T-helper 1 cell (primary cell): ENCODE results near the gene FXYD5.

Source experiments
- DNase-seq, 5 donors: peaks; one replicate each; pipeline ENCODE4 v3.0.0-alpha.2; 2012 to 2020

Gene FXYD5

DNA sequence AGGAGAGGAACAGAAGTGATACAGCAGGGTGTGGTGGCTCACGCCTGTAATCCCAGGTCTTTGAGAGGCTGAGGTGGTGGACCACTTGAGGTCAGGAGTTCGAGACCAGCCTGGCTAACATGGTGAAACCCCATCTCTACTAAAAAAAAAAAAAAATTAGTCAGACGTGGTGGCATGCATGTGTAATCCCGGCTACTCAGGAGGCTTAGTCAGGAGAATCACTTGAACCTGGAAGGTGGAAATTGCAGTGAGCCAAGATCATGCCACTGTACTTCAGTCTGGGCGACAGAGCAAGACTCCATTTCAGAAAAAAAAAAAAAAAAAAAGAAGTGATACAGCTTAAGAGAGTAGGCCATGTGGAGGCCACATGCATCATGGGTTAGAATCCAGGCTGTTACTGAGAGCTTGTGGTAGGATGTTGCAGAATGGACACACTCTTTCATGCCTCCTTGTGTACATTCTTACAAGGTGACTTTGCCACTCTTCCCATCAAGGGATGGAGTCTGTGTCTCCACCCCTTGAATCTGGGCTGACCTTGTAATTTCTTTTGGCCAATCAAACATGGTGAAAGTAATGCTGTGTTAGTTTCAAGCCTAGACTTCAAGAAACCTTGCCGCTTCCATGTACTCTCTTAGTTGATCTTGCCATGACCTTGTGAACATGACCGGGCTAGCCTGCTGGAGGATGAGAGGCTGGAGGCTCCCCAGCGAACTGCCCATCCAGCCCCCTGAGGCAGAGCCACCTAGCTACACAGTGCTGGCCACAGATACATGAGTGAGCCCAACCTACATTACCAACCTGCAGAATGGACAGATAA lies 61.7 kb downstream of the FXYD5 start:
- no peak for DNase-seq

GRCh38 chr19:35216833-35217648 lies 62.5 kb downstream of the FXYD5 start:
- DNase-seq = peak in 3 of 5 donors; percentile 19 to 74 (median 38)

DNA sequence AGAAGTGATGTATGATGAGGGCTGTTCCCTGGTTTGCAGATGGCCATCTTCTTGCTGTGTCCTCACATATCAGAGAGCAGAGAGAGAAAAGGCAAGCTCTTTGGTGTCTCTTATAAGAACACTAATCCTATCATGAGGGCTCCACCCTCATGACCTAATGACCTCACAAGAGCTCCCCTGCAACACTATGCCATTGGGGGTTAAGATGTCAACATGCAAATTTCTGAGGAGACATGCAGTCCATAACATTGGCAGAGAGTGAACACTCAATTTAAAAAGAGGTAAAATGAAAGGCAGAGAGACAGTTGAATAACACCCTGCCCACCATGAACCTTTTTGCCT lies 63.1 kb downstream of the FXYD5 start:
- DNase-seq = no peak

DNA sequence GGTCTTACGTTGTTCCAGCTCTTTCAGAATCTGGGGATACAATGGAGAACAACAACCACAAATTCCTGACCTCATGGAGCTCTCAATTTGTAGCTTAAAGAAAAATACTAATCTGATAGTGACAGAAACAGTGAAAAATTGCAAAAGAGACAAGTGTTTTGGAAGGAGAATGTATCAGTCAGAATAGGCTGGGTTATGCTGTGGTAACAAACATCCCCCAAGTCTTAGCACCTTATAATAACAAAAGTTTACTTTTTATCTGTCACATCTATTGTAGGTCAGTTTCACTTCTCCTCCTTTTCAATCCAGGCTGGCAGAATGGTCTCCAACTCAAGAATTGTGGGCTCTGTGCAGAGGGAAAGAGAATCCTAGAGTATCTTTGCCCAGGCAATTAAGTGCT lies 64.5 kb downstream of the FXYD5 start:
- no peak for DNase-seq
